ENCODE results near the gene TBC1D7. TPM values are rescaled to one million over a fixed set of nuclear protein-coding genes. Genes with fewer than 3 reads are reported as not detected.
A peak's percentile ranks its signal among the peaks of the same experiment; 100 is the strongest.

TBC1D7 gene
- polyA plus RNA-seq, 4 donors: 10.7 to 23.5 (median 12.8) TPM

GRCh38 chr6:13284646-13285045 lies 43.7 kb downstream of the TBC1D7 start:
- Histone ChIP-seq H3K27me3 (ENCODE audit: control insufficient read depth in 3 of 3, insufficient read depth in 3 of 3, low read length in 3 of 3) (no peaks in the 10 kb centered on the region), H3K9me3 (ENCODE audit: control insufficient read depth in 2 of 2, insufficient read depth in 1 of 2, low read depth in 1 of 2, low read length in 1 of 2) (peaks cover 0 to 41% of the 10 kb centered on the region in 2 donors), H3K4me1 (ENCODE audit: control insufficient read depth in 3 of 3, insufficient read depth in 2 of 3, low read depth in 1 of 3, low read length in 2 of 3) (peaks cover 0 to 10% (median 0%) of the 10 kb centered on the region in 3 donors), H3K36me3 (ENCODE audit: control insufficient read depth in 3 of 3, insufficient read depth in 2 of 3, low read depth in 1 of 3, low read length in 3 of 3) (peaks cover 0 to 34% (median 2%) of the 10 kb centered on the region in 3 donors), H3K27ac (ENCODE audit: low read depth in 1 of 3, low read length in 2 of 3) (no peak overlapping the region), H3K4me3 (ENCODE audit: low read depth in 1 of 3, low read length in 3 of 3) (no peak overlapping the region)
- no peak for DNase-seq
- FAIRE-seq: no peak
- 88 to 95% (median 93%) methylated on average over 6 of the region's 6 CpGs for WGBS, 3 donors

GRCh38 chr6:13283331-13283730 lies 45.0 kb downstream of the TBC1D7 start:
- no peak overlapping the region for H3K4me3 ChIP-seq (ENCODE audit: low read depth in 1 of 3, low read length in 3 of 3)
- H3K27ac ChIP-seq (ENCODE audit: low read depth in 1 of 3, low read length in 2 of 3): no peak overlapping the region
- 91 to 92% (median 92%) methylated on average over 14 of the region's 14 CpGs for WGBS, 3 donors
- H3K9me3 ChIP-seq (ENCODE audit: control insufficient read depth in 2 of 2, insufficient read depth in 1 of 2, low read depth in 1 of 2, low read length in 1 of 2): peaks cover 0 to 32% of the 10 kb centered on the region in 2 donors
- H3K4me1 ChIP-seq (ENCODE audit: control insufficient read depth in 3 of 3, insufficient read depth in 2 of 3, low read depth in 1 of 3, low read length in 2 of 3): peaks cover 0 to 2% (median 0%) of the 10 kb centered on the region in 3 donors
- H3K36me3 ChIP-seq (ENCODE audit: control insufficient read depth in 3 of 3, insufficient read depth in 2 of 3, low read depth in 1 of 3, low read length in 3 of 3): peaks cover 0 to 26% (median 2%) of the 10 kb centered on the region in 3 donors
- no peaks in the 10 kb centered on the region for H3K27me3 ChIP-seq (ENCODE audit: control insufficient read depth in 3 of 3, insufficient read depth in 3 of 3, low read length in 3 of 3)
- FAIRE-seq (no peak), DNase-seq (peak in 1 of 2 donors; percentile 55)

GRCh38 chr6:13282393-13283069 lies 45.8 kb downstream of the TBC1D7 start:
- H3K4me1 ChIP-seq (ENCODE audit: control insufficient read depth in 3 of 3, insufficient read depth in 2 of 3, low read depth in 1 of 3, low read length in 2 of 3): peaks cover 0 to 2% (median 0%) of the 10 kb centered on the region in 3 donors
- FAIRE-seq (no peak), DNase-seq (no peak)
- 75 to 86% (median 79%) methylated on average over 8 of the region's 8 CpGs for WGBS, 3 donors
- H3K4me3 ChIP-seq (ENCODE audit: low read depth in 1 of 3, low read length in 3 of 3): no peak overlapping the region
- H3K9me3 ChIP-seq (ENCODE audit: control insufficient read depth in 2 of 2, insufficient read depth in 1 of 2, low read depth in 1 of 2, low read length in 1 of 2): peaks cover 0 to 24% of the 10 kb centered on the region in 2 donors
- H3K36me3 ChIP-seq (ENCODE audit: control insufficient read depth in 3 of 3, insufficient read depth in 2 of 3, low read depth in 1 of 3, low read length in 3 of 3): peaks cover 0 to 20% (median 2%) of the 10 kb centered on the region in 3 donors
- H3K27me3 ChIP-seq (ENCODE audit: control insufficient read depth in 3 of 3, insufficient read depth in 3 of 3, low read length in 3 of 3): no peaks in the 10 kb centered on the region
- H3K27ac ChIP-seq (ENCODE audit: low read depth in 1 of 3, low read length in 2 of 3): no peak overlapping the region

GRCh38 chr6:13281686-13282085 lies 46.7 kb downstream of the TBC1D7 start:
- no peak for DNase-seq
- H3K27me3 ChIP-seq (ENCODE audit: control insufficient read depth in 3 of 3, insufficient read depth in 3 of 3, low read length in 3 of 3): no peaks in the 10 kb centered on the region
- H3K9me3 ChIP-seq (ENCODE audit: control insufficient read depth in 2 of 2, insufficient read depth in 1 of 2, low read depth in 1 of 2, low read length in 1 of 2): peaks cover 0 to 16% of the 10 kb centered on the region in 2 donors
- 80 to 92% (median 92%) methylated on average over 9 of the region's 9 CpGs for WGBS, 3 donors
- H3K36me3 ChIP-seq (ENCODE audit: control insufficient read depth in 3 of 3, insufficient read depth in 2 of 3, low read depth in 1 of 3, low read length in 3 of 3): peaks cover 0 to 14% (median 2%) of the 10 kb centered on the region in 3 donors
- FAIRE-seq: no peak
- no peak overlapping the region for H3K27ac ChIP-seq (ENCODE audit: low read depth in 1 of 3, low read length in 2 of 3)
- H3K4me3 ChIP-seq (ENCODE audit: low read depth in 1 of 3, low read length in 3 of 3): no peak overlapping the region
- peaks cover 0 to 2% (median 0%) of the 10 kb centered on the region in 3 donors for H3K4me1 ChIP-seq (ENCODE audit: control insufficient read depth in 3 of 3, insufficient read depth in 2 of 3, low read depth in 1 of 3, low read length in 2 of 3)

- H3K27ac ChIP-seq (ENCODE audit: low read depth in 1 of 3, low read length in 2 of 3): no peak overlapping the region
- peaks cover 0 to 2% (median 0%) of the 10 kb centered on the region in 3 donors for H3K4me1 ChIP-seq (ENCODE audit: control insufficient read depth in 3 of 3, insufficient read depth in 2 of 3, low read depth in 1 of 3, low read length in 2 of 3)
- no peak for DNase-seq
- peaks cover 0 to 5% of the 10 kb centered on the region in 2 donors for H3K9me3 ChIP-seq (ENCODE audit: control insufficient read depth in 2 of 2, insufficient read depth in 1 of 2, low read depth in 1 of 2, low read length in 1 of 2)
- H3K27me3 ChIP-seq (ENCODE audit: control insufficient read depth in 3 of 3, insufficient read depth in 3 of 3, low read length in 3 of 3): no peaks in the 10 kb centered on the region
- 60 to 80% (median 61%) methylated on average over 4 of the region's 4 CpGs for WGBS, 3 donors
- no peak overlapping the region for H3K4me3 ChIP-seq (ENCODE audit: low read depth in 1 of 3, low read length in 3 of 3)
- H3K36me3 ChIP-seq (ENCODE audit: control insufficient read depth in 3 of 3, insufficient read depth in 2 of 3, low read depth in 1 of 3, low read length in 3 of 3): peaks cover 0 to 13% (median 2%) of the 10 kb centered on the region in 3 donors
- FAIRE-seq: no peak
Observed at GRCh38 chr6:13280254-13280653, 48.1 kb downstream of the TBC1D7 start.

GRCh38 chr6:13278991-13279390 lies 49.3 kb downstream of the TBC1D7 start:
- H3K27me3 ChIP-seq (ENCODE audit: control insufficient read depth in 3 of 3, insufficient read depth in 3 of 3, low read length in 3 of 3): no peaks in the 10 kb centered on the region
- WGBS, 3 donors: 61 to 77% (median 67%) methylated on average over 4 of the region's 4 CpGs
- no peak for FAIRE-seq
- peaks cover 0 to 10% (median 2%) of the 10 kb centered on the region in 3 donors for H3K36me3 ChIP-seq (ENCODE audit: control insufficient read depth in 3 of 3, insufficient read depth in 2 of 3, low read depth in 1 of 3, low read length in 3 of 3)
- no peak for DNase-seq
- H3K27ac ChIP-seq (ENCODE audit: low read depth in 1 of 3, low read length in 2 of 3): no peak overlapping the region
- H3K4me3 ChIP-seq (ENCODE audit: low read depth in 1 of 3, low read length in 3 of 3): no peak overlapping the region
- peaks cover 0 to 2% (median 0%) of the 10 kb centered on the region in 3 donors for H3K4me1 ChIP-seq (ENCODE audit: control insufficient read depth in 3 of 3, insufficient read depth in 2 of 3, low read depth in 1 of 3, low read length in 2 of 3)
- no peaks in the 10 kb centered on the region for H3K9me3 ChIP-seq (ENCODE audit: control insufficient read depth in 2 of 2, insufficient read depth in 1 of 2, low read depth in 1 of 2, low read length in 1 of 2)

- peaks cover 0 to under 1% (median 0%) of the 10 kb centered on the region in 3 donors for H3K4me1 ChIP-seq (ENCODE audit: control insufficient read depth in 3 of 3, insufficient read depth in 2 of 3, low read depth in 1 of 3, low read length in 2 of 3)
- H3K27me3 ChIP-seq (ENCODE audit: control insufficient read depth in 3 of 3, insufficient read depth in 3 of 3, low read length in 3 of 3): no peaks in the 10 kb centered on the region
- H3K9me3 ChIP-seq (ENCODE audit: control insufficient read depth in 2 of 2, insufficient read depth in 1 of 2, low read depth in 1 of 2, low read length in 1 of 2): no peaks in the 10 kb centered on the region
- DNase-seq (no peak), FAIRE-seq (no peak)
- H3K27ac ChIP-seq (ENCODE audit: low read depth in 1 of 3, low read length in 2 of 3): no peak overlapping the region
- no peak overlapping the region for H3K4me3 ChIP-seq (ENCODE audit: low read depth in 1 of 3, low read length in 3 of 3)
- WGBS, 3 donors: 76 to 86% (median 82%) methylated on average over 3 of the region's 3 CpGs
- peaks cover 0 to 10% (median 2%) of the 10 kb centered on the region in 3 donors for H3K36me3 ChIP-seq (ENCODE audit: control insufficient read depth in 3 of 3, insufficient read depth in 2 of 3, low read depth in 1 of 3, low read length in 3 of 3)
Observed at GRCh38 chr6:13278164-13278563, 50.2 kb downstream of the TBC1D7 start.

- Histone ChIP-seq H3K36me3 (ENCODE audit: control insufficient read depth in 3 of 3, insufficient read depth in 2 of 3, low read depth in 1 of 3, low read length in 3 of 3) (peaks cover 0 to 10% (median 2%) of the 10 kb centered on the region in 3 donors), H3K9me3 (ENCODE audit: control insufficient read depth in 2 of 2, insufficient read depth in 1 of 2, low read depth in 1 of 2, low read length in 1 of 2) (no peaks in the 10 kb centered on the region), H3K4me3 (ENCODE audit: low read depth in 1 of 3, low read length in 3 of 3) (no peak overlapping the region), H3K4me1 (ENCODE audit: control insufficient read depth in 3 of 3, insufficient read depth in 2 of 3, low read depth in 1 of 3, low read length in 2 of 3) (no peaks in the 10 kb centered on the region), H3K27me3 (ENCODE audit: control insufficient read depth in 3 of 3, insufficient read depth in 3 of 3, low read length in 3 of 3) (no peaks in the 10 kb centered on the region), H3K27ac (ENCODE audit: low read depth in 1 of 3, low read length in 2 of 3) (no peak overlapping the region)
- FAIRE-seq (no peak), DNase-seq (no peak)
- 92 to 96% (median 93%) methylated on average over 2 of the region's 2 CpGs for WGBS, 3 donors
Observed at GRCh38 chr6:13277231-13277630, 51.1 kb downstream of the TBC1D7 start.
